ENCODE data around the gene GFPT2. TPM values are rescaled to one million over a fixed set of nuclear protein-coding genes. Genes with fewer than 3 reads are reported as not detected.
A peak's percentile ranks its signal among the peaks of the same experiment; 100 is the strongest.

GFPT2 gene
- total and polyA plus RNA-seq, 4 experiments from 2014 or later, result 0.12 to 1.00 (median 0.13) TPM; not detected in 1

- Histone ChIP-seq H3K4me3 (ENCODE audit: low read length in 2 of 2) (no peak overlapping the region), H3K4me1 (ENCODE audit: insufficient read depth, low read length) (no peaks in the 10 kb centered on the region), H3K36me3 (ENCODE audit: insufficient read depth, low read length) (no peaks in the 10 kb centered on the region), H3K27me3 (ENCODE audit: insufficient read depth, low read length) (no peaks in the 10 kb centered on the region), H3K27ac (ENCODE audit: low read depth, low read length) (no peak overlapping the region), H3K9me3 (ENCODE audit: control insufficient read depth in 1 of 2, low read length in 2 of 2) (no peaks in the 10 kb centered on the region)
- POLR2A ChIA-PET (ENCODE audit: partially characterized antibody), result no interaction called here
- Mint-ChIP-seq H3K27me3 (peaks cover 6 to 12% of the 10 kb centered on the region in 2 donors), H3K36me3 (no peaks in the 10 kb centered on the region), H3K27ac (peak overlapping the region in 1 of 7 donors; percentile 35), H3K9me3 (no peaks in the 10 kb centered on the region), H3K4me1 (peaks cover 0 to 5% (median 0%) of the 10 kb centered on the region in 4 donors), H3K4me3 (no peak overlapping the region)
- intact Hi-C loops (cut with micrococcal nuclease), result no loop called here
- no peak for DNase-seq
- CTCF ChIA-PET (ENCODE audit: partially characterized antibody), result interaction anchor here (1.2 to 4.1 kb wide), 3 partner anchors 9 to 37 kb away, joined by 3 to 29 read pairs (median 16); no protein-coding TSS in a partner anchor
Observed at GRCh38 chr5:180330810-180331646, 22.1 kb downstream of the GFPT2 start.

- Mint-ChIP-seq H3K4me3 (no peak overlapping the region), H3K4me1 (peaks cover 0 to 5% (median 0%) of the 10 kb centered on the region in 4 donors), H3K36me3 (no peaks in the 10 kb centered on the region), H3K9me3 (no peaks in the 10 kb centered on the region), H3K27me3 (peaks cover 6 to 12% of the 10 kb centered on the region in 2 donors), H3K27ac (peak overlapping the region in 2 of 7 donors; percentile 44 to 52)
- ChIA-PET CTCF (ENCODE audit: partially characterized antibody) (interaction anchor here (1.2 to 4.1 kb wide), 3 partner anchors 8 to 36 kb away, joined by 3 to 29 read pairs (median 16); no protein-coding TSS in a partner anchor), POLR2A (ENCODE audit: partially characterized antibody) (no interaction called here)
- Histone ChIP-seq H3K27ac (ENCODE audit: low read depth, low read length) (no peak overlapping the region), H3K4me1 (ENCODE audit: insufficient read depth, low read length) (no peaks in the 10 kb centered on the region), H3K4me3 (ENCODE audit: low read length in 2 of 2) (no peak overlapping the region), H3K27me3 (ENCODE audit: insufficient read depth, low read length) (no peaks in the 10 kb centered on the region), H3K9me3 (ENCODE audit: control insufficient read depth in 1 of 2, low read length in 2 of 2) (no peaks in the 10 kb centered on the region), H3K36me3 (ENCODE audit: insufficient read depth, low read length) (no peaks in the 10 kb centered on the region)
- intact Hi-C loops (cut with micrococcal nuclease), result no loop called here
- DNase-seq, result no peak
Observed at GRCh38 chr5:180330270-180330648, 22.9 kb downstream of the GFPT2 start.

GRCh38 chr5:180329606-180330269, 23.4 kb downstream of the GFPT2 start:
- no peak for DNase-seq
- H3K27me3 ChIP-seq (ENCODE audit: insufficient read depth, low read length), result no peaks in the 10 kb centered on the region
- Mint-ChIP-seq H3K9me3 (no peaks in the 10 kb centered on the region), H3K27ac (peak overlapping the region in 1 of 7 donors; percentile 44), H3K4me1 (peaks cover 0 to 5% (median 0%) of the 10 kb centered on the region in 4 donors), H3K36me3 (no peaks in the 10 kb centered on the region), H3K4me3 (no peak overlapping the region), H3K27me3 (peaks cover 6 to 12% of the 10 kb centered on the region in 2 donors)
- no peaks in the 10 kb centered on the region for H3K36me3 ChIP-seq (ENCODE audit: insufficient read depth, low read length)
- ChIA-PET POLR2A (ENCODE audit: partially characterized antibody) (interaction anchor here (2.0 kb wide), 1 partner anchor 37 kb away, joined by 15 read pairs; the partner anchor contains the start of gene MAPK9), CTCF (ENCODE audit: partially characterized antibody) (interaction anchor here (1.0 to 6.2 kb wide), 11 partner anchors 7 to 127 kb away, joined by 3 to 58 read pairs (median 16); no protein-coding TSS in a partner anchor)
- H3K9me3 ChIP-seq (ENCODE audit: control insufficient read depth in 1 of 2, low read length in 2 of 2), result no peaks in the 10 kb centered on the region
- no peak overlapping the region for H3K27ac ChIP-seq (ENCODE audit: low read depth, low read length)
- intact Hi-C loops (cut with micrococcal nuclease), result loop anchor here (5.0 kb wide), 1 partner anchor 202 kb away; no protein-coding TSS in a partner anchor
- no peaks in the 10 kb centered on the region for H3K4me1 ChIP-seq (ENCODE audit: insufficient read depth, low read length)
- H3K4me3 ChIP-seq (ENCODE audit: low read length in 2 of 2), result no peak overlapping the region

- Mint-ChIP-seq H3K36me3 (no peaks in the 10 kb centered on the region), H3K9me3 (no peaks in the 10 kb centered on the region), H3K27me3 (peaks cover 6 to 10% of the 10 kb centered on the region in 2 donors), H3K27ac (no peak overlapping the region), H3K4me3 (no peak overlapping the region), H3K4me1 (peaks cover 0 to 5% (median 0%) of the 10 kb centered on the region in 4 donors)
- POLR2A ChIA-PET (ENCODE audit: partially characterized antibody), result interaction anchor here (0.7 to 2.0 kb wide), 2 partner anchors 36 to 40 kb away, joined by 3 to 15 read pairs; partner anchors contain the start of gene MAPK9
- H3K4me1 ChIP-seq (ENCODE audit: insufficient read depth, low read length), result no peaks in the 10 kb centered on the region
- no peak overlapping the region for H3K27ac ChIP-seq (ENCODE audit: low read depth, low read length)
- CTCF ChIA-PET (ENCODE audit: partially characterized antibody), result interaction anchor here (0.5 to 6.2 kb wide), 27 partner anchors 9 to 203 kb away, joined by 3 to 58 read pairs (median 5); partner anchors contain the start of gene GFPT2
- no peaks in the 10 kb centered on the region for H3K36me3 ChIP-seq (ENCODE audit: insufficient read depth, low read length)
- intact Hi-C loops (cut with micrococcal nuclease), result loop anchor here (5.0 kb wide), 1 partner anchor 202 kb away; no protein-coding TSS in a partner anchor
- no peaks in the 10 kb centered on the region for H3K27me3 ChIP-seq (ENCODE audit: insufficient read depth, low read length)
- H3K9me3 ChIP-seq (ENCODE audit: control insufficient read depth in 1 of 2, low read length in 2 of 2), result no peaks in the 10 kb centered on the region
- no peak for DNase-seq
- H3K4me3 ChIP-seq (ENCODE audit: low read length in 2 of 2), result no peak overlapping the region
Observed at GRCh38 chr5:180329138-180329435, 24.0 kb downstream of the GFPT2 start.

- peak; percentile 73 to 83 (median 77) for DNase-seq
- H3K27me3 ChIP-seq (ENCODE audit: insufficient read depth, low read length), result no peaks in the 10 kb centered on the region
- no peaks in the 10 kb centered on the region for H3K36me3 ChIP-seq (ENCODE audit: insufficient read depth, low read length)
- Mint-ChIP-seq H3K36me3 (no peaks in the 10 kb centered on the region), H3K27me3 (peaks cover 4 to 8% of the 10 kb centered on the region in 2 donors), H3K27ac (no peak overlapping the region), H3K4me1 (peaks cover 0 to 5% (median 0%) of the 10 kb centered on the region in 4 donors), H3K4me3 (no peak overlapping the region), H3K9me3 (no peaks in the 10 kb centered on the region)
- ChIA-PET CTCF (ENCODE audit: partially characterized antibody) (interaction anchor here (0.5 to 6.2 kb wide), 28 partner anchors 9 to 202 kb away, joined by 3 to 58 read pairs (median 5); partner anchors contain the start of gene GFPT2), POLR2A (ENCODE audit: partially characterized antibody) (interaction anchor here (0.7 to 2.0 kb wide), 2 partner anchors 35 to 39 kb away, joined by 3 to 15 read pairs; partner anchors contain the start of gene MAPK9)
- no peaks in the 10 kb centered on the region for H3K4me1 ChIP-seq (ENCODE audit: insufficient read depth, low read length)
- H3K27ac ChIP-seq (ENCODE audit: low read depth, low read length), result no peak overlapping the region
- H3K9me3 ChIP-seq (ENCODE audit: control insufficient read depth in 1 of 2, low read length in 2 of 2), result no peaks in the 10 kb centered on the region
- no peak overlapping the region for H3K4me3 ChIP-seq (ENCODE audit: low read length in 2 of 2)
- intact Hi-C loops (cut with micrococcal nuclease), result loop anchor here (1.0 to 5.0 kb wide), 2 partner anchors 35 to 201 kb away; no protein-coding TSS in a partner anchor
Observed at GRCh38 chr5:180328296-180329137, 24.6 kb downstream of the GFPT2 start.

- ChIA-PET POLR2A (ENCODE audit: partially characterized antibody) (no interaction called here), CTCF (ENCODE audit: partially characterized antibody) (interaction anchor here (1.4 to 6.2 kb wide), 4 partner anchors 7 to 33 kb away, joined by 5 to 58 read pairs (median 44); no protein-coding TSS in a partner anchor)
- no peaks in the 10 kb centered on the region for H3K27me3 ChIP-seq (ENCODE audit: insufficient read depth, low read length)
- H3K4me1 ChIP-seq (ENCODE audit: insufficient read depth, low read length), result no peaks in the 10 kb centered on the region
- no peak for DNase-seq
- Mint-ChIP-seq H3K27ac (peak overlapping the region in 1 of 7 donors; percentile 36), H3K27me3 (peaks cover 0 to 5% of the 10 kb centered on the region in 2 donors), H3K9me3 (no peaks in the 10 kb centered on the region), H3K4me1 (peaks cover 0 to 5% (median 0%) of the 10 kb centered on the region in 4 donors), H3K36me3 (no peaks in the 10 kb centered on the region), H3K4me3 (no peak overlapping the region)
- no peaks in the 10 kb centered on the region for H3K36me3 ChIP-seq (ENCODE audit: insufficient read depth, low read length)
- intact Hi-C loops (cut with micrococcal nuclease), result loop anchor here (5.0 kb wide), 1 partner anchor 200 kb away; no protein-coding TSS in a partner anchor
- H3K9me3 ChIP-seq (ENCODE audit: control insufficient read depth in 1 of 2, low read length in 2 of 2), result no peaks in the 10 kb centered on the region
- H3K27ac ChIP-seq (ENCODE audit: low read depth, low read length), result no peak overlapping the region
- no peak overlapping the region for H3K4me3 ChIP-seq (ENCODE audit: low read length in 2 of 2)
Observed at GRCh38 chr5:180326989-180327565, 26.1 kb downstream of the GFPT2 start.
